ENCODE measurements around the gene CDHR2. TPM values are rescaled to one million over a fixed set of nuclear protein-coding genes. Genes with fewer than 3 reads are reported as not detected.

The CDHR2 gene
- total RNA-seq: 0.40 to 1.5 TPM (median 0.46 TPM) in 3 replicates
- long read RNA-seq: 0 reads

GRCh38 chr5:176548967-176549444 lies at the start of gene CDHR2:
TSS of gene CDHR2 (plus strand) at chr5:176549342. CDS start at chr5:176565353, 16,011 bp downstream.
- Mint-ChIP-seq H3K36me3 (ENCODE audit: low read depth) (no peaks in the 10 kb centered on the region), H3K9me3 (ENCODE audit: low read depth) (no peaks in the 10 kb centered on the region), H3K4me1 (ENCODE audit: low read depth) (peaks cover 9% of the 10 kb centered on the region), H3K27me3 (ENCODE audit: low read depth) (peaks cover 8% of the 10 kb centered on the region), H3K27ac (ENCODE audit: unreplicated experiment) (no peak within 1 kb of the TSS), H3K4me3 (ENCODE audit: unreplicated experiment) (no peak within 1 kb of the TSS)
- no peak for TF ChIP-seq CTCF (IDR thresholded peaks at IDR 0.05)
- no peak for DNase-seq (ENCODE audit: low spot score)

GRCh38 chr5:176500511-176500910 lies 48.6 kb upstream of the CDHR2 start:
- no peak overlapping the region for H3K27ac Mint-ChIP-seq (ENCODE audit: unreplicated experiment)
- peaks cover 6% of the 10 kb centered on the region for H3K4me1 Mint-ChIP-seq (ENCODE audit: low read depth)
- H3K36me3 Mint-ChIP-seq (ENCODE audit: low read depth): peaks cover 37% of the 10 kb centered on the region
- DNase-seq (ENCODE audit: low spot score): no peak
- no peak overlapping the region for H3K4me3 Mint-ChIP-seq (ENCODE audit: unreplicated experiment)
- H3K9me3 Mint-ChIP-seq (ENCODE audit: low read depth): no peaks in the 10 kb centered on the region
- no peaks in the 10 kb centered on the region for H3K27me3 Mint-ChIP-seq (ENCODE audit: low read depth)
- TF ChIP-seq CTCF (IDR thresholded peaks at IDR 0.05): no peak

- Mint-ChIP-seq H3K4me1 (ENCODE audit: low read depth) (peaks cover 6% of the 10 kb centered on the region), H3K27ac (ENCODE audit: unreplicated experiment) (peak overlapping the region; percentile 45), H3K27me3 (ENCODE audit: low read depth) (no peaks in the 10 kb centered on the region), H3K36me3 (ENCODE audit: low read depth) (peaks cover 35% of the 10 kb centered on the region), H3K9me3 (ENCODE audit: low read depth) (no peaks in the 10 kb centered on the region), H3K4me3 (ENCODE audit: unreplicated experiment) (no peak overlapping the region)
- DNase-seq (ENCODE audit: low spot score): no peak
- no peak for TF ChIP-seq CTCF (IDR thresholded peaks at IDR 0.05)
Observed at GRCh38 chr5:176501333-176501732, 47.8 kb upstream of the CDHR2 start.

GRCh38 chr5:176503496-176503895 lies 45.6 kb upstream of the CDHR2 start:
- Mint-ChIP-seq H3K4me1 (ENCODE audit: low read depth) (peaks cover 6% of the 10 kb centered on the region), H3K4me3 (ENCODE audit: unreplicated experiment) (no peak overlapping the region), H3K27ac (ENCODE audit: unreplicated experiment) (no peak overlapping the region), H3K27me3 (ENCODE audit: low read depth) (no peaks in the 10 kb centered on the region), H3K9me3 (ENCODE audit: low read depth) (no peaks in the 10 kb centered on the region), H3K36me3 (ENCODE audit: low read depth) (peaks cover 51% of the 10 kb centered on the region)
- no peak for DNase-seq (ENCODE audit: low spot score)
- TF ChIP-seq CTCF (IDR thresholded peaks at IDR 0.05): no peak

GRCh38 chr5:176507911-176508310 lies 41.2 kb upstream of the CDHR2 start:
- H3K4me1 Mint-ChIP-seq (ENCODE audit: low read depth): no peaks in the 10 kb centered on the region
- no peak for TF ChIP-seq CTCF (IDR thresholded peaks at IDR 0.05)
- no peak overlapping the region for H3K4me3 Mint-ChIP-seq (ENCODE audit: unreplicated experiment)
- no peak overlapping the region for H3K27ac Mint-ChIP-seq (ENCODE audit: unreplicated experiment)
- H3K36me3 Mint-ChIP-seq (ENCODE audit: low read depth): peaks cover 42% of the 10 kb centered on the region
- H3K9me3 Mint-ChIP-seq (ENCODE audit: low read depth): no peaks in the 10 kb centered on the region
- no peaks in the 10 kb centered on the region for H3K27me3 Mint-ChIP-seq (ENCODE audit: low read depth)
- DNase-seq (ENCODE audit: low spot score): no peak

All from chondrocyte (in vitro differentiated cells).